Right atrium auricular region (tissue), 2 donors: ENCODE measurements around the gene SLC39A11. TPM values are rescaled to one million over a fixed set of nuclear protein-coding genes. Genes with fewer than 3 reads are reported as not detected.

Experiments used
- DNase-seq: peaks from one replicate; pipeline ENCODE4 v3.0.0-alpha.2; 2019; ENCODE audit warnings: low spot score
- H3K27ac ChIP-seq, 2 donors: fragments of 200-600 bp; sonication (generic); 1 replicate in 1 of 2; 2 replicates in 1 of 2; pipeline ENCODE4 v1.5.1; 2016 to 2019
- H3K27me3 ChIP-seq, 2 donors: fragments of 200-600 bp; sonication (generic); one replicate each; pipeline versions ENCODE4 v1.5.1 to v1.6.0; 2017 to 2019
- H3K36me3 ChIP-seq: fragments of 200-600 bp; sonication (generic); one replicate; pipeline ENCODE4 v1.5.1; 2016
- H3K4me1 ChIP-seq, 2 donors: fragments of 200-600 bp; sonication (generic); one replicate each; pipeline versions ENCODE4 v1.5.1 to v1.6.0; 2017 to 2019
- H3K4me3 ChIP-seq, 2 donors: fragments of 200-600 bp; sonication (generic); 1 replicate in 1 of 2; 2 replicates in 1 of 2; pipeline ENCODE4 v1.5.1; 2017 to 2019; ENCODE audit warnings: mild to moderate bottlenecking in 1 of 2, moderate library complexity in 1 of 2
- H3K9me3 ChIP-seq, 2 donors: fragments of 200-600 bp; sonication (generic); one replicate each; pipeline ENCODE4 v1.5.1; 2019
- CTCF ChIP-seq, 2 donors: fragments of 200-600 bp; sonication (generic); IDR thresholded peaks; one replicate each; pipeline ENCODE4 v1.5.1; 2019; ENCODE audit warnings: antibody characterized with exemption in 2 of 2
- total RNA-seq, 2 donors: library from RNA; depleted of rRNA; stranded (reverse); fragments of >200 nt; gene quantifications; one replicate each; pipeline ENCODE4 v1.1.0, GENCODE V29; 2016

Gene SLC39A11
- total RNA-seq, 2 donors from 2014 or later: 7.4 to 15.5 TPM

- H3K27ac ChIP-seq: no peak overlapping the region
- no peaks in the 10 kb centered on the region for H3K36me3 ChIP-seq
- H3K4me3 ChIP-seq: no peak overlapping the region
- no peak for TF ChIP-seq CTCF (IDR thresholded peaks at IDR 0.05)
- peaks cover 0 to 14% of the 10 kb centered on the region in 2 donors for H3K9me3 ChIP-seq
- no peaks in the 10 kb centered on the region for H3K4me1 ChIP-seq
- DNase-seq: no peak
- H3K27me3 ChIP-seq: no peaks in the 10 kb centered on the region
Observed at GRCh38 chr17:72840019-72840418, 252.5 kb downstream of the SLC39A11 start.

GRCh38 chr17:72839131-72839725, 253.3 kb downstream of the SLC39A11 start:
- Histone ChIP-seq H3K4me3 (no peak overlapping the region), H3K27me3 (no peaks in the 10 kb centered on the region), H3K27ac (no peak overlapping the region), H3K9me3 (peaks cover 0 to 14% of the 10 kb centered on the region in 2 donors), H3K36me3 (no peaks in the 10 kb centered on the region), H3K4me1 (no peaks in the 10 kb centered on the region)
- no peak for TF ChIP-seq CTCF (IDR thresholded peaks at IDR 0.05)
- DNase-seq: no peak

GRCh38 chr17:72838581-72838980, 253.9 kb downstream of the SLC39A11 start:
- no peak for TF ChIP-seq CTCF (IDR thresholded peaks at IDR 0.05)
- Histone ChIP-seq H3K4me3 (no peak overlapping the region), H3K27me3 (no peaks in the 10 kb centered on the region), H3K27ac (no peak overlapping the region), H3K4me1 (no peaks in the 10 kb centered on the region), H3K9me3 (peaks cover 0 to 14% of the 10 kb centered on the region in 2 donors), H3K36me3 (no peaks in the 10 kb centered on the region)
- no peak for DNase-seq

GRCh38 chr17:72838068-72838467, 254.4 kb downstream of the SLC39A11 start:
- TF ChIP-seq CTCF (IDR thresholded peaks at IDR 0.05): no peak
- no peak for DNase-seq

GRCh38 chr17:72837335-72837734, 255.2 kb downstream of the SLC39A11 start:
- Histone ChIP-seq H3K9me3 (peaks cover 0 to 14% of the 10 kb centered on the region in 2 donors), H3K27me3 (no peaks in the 10 kb centered on the region), H3K36me3 (no peaks in the 10 kb centered on the region), H3K4me1 (no peaks in the 10 kb centered on the region), H3K4me3 (no peak overlapping the region), H3K27ac (no peak overlapping the region)
- no peak for TF ChIP-seq CTCF (IDR thresholded peaks at IDR 0.05)
- DNase-seq: no peak

More at GRCh38 chr17:72838068-72838467, 254.4 kb downstream of the SLC39A11 start:
- Histone ChIP-seq H3K4me1 (no peaks in the 10 kb centered on the region), H3K4me3 (no peak overlapping the region), H3K36me3 (no peaks in the 10 kb centered on the region), H3K27me3 (no peaks in the 10 kb centered on the region), H3K27ac (no peak overlapping the region), H3K9me3 (peaks cover 0 to 14% of the 10 kb centered on the region in 2 donors)
